Hepatocyte (in vitro differentiated cells): ENCODE results near the gene STPG2. TPM values are rescaled to one million over a fixed set of nuclear protein-coding genes. Genes with fewer than 3 reads are reported as not detected.

Source experiments
- DNase-seq: peaks from one replicate; pipeline ENCODE4 v3.0.0-alpha.2; 2016; ENCODE audit warnings: low spot score
- H2AFZ ChIP-seq: fragments of 200-600 bp; sonication (generic); 2 replicates; pipeline ENCODE4 v1.6.0; 2016; ENCODE audit warnings: antibody characterized with exemption, mild to moderate bottlenecking
- H3K27ac ChIP-seq: fragments of 200-600 bp; sonication (generic); 2 replicates; pipeline ENCODE4 v1.5.1; 2016; ENCODE audit warnings: mild to moderate bottlenecking
- H3K27me3 ChIP-seq: fragments of 200-600 bp; sonication (generic); 2 replicates; pipeline ENCODE4 v1.6.1; 2016
- H3K36me3 ChIP-seq: fragments of 200-600 bp; sonication (generic); replicated peaks from 2 replicates; pipeline ENCODE4 v1.5.1; 2016; ENCODE audit warnings: low read depth; ENCODE audit not compliant: insufficient read depth
- H3K4me1 ChIP-seq: fragments of 200-600 bp; sonication (generic); 2 replicates; pipeline ENCODE4 v1.5.1; 2016; ENCODE audit warnings: mild to moderate bottlenecking, moderate library complexity; ENCODE audit not compliant: insufficient read depth
- H3K4me2 ChIP-seq: fragments of 200-600 bp; sonication (generic); 2 replicates; pipeline ENCODE4 v1.6.0; 2016
- H3K4me3 ChIP-seq: fragments of 200-600 bp; sonication (generic); 2 replicates; pipeline ENCODE4 v1.5.1; 2016; ENCODE audit warnings: mild to moderate bottlenecking
- H3K79me2 ChIP-seq: fragments of 200-600 bp; sonication (generic); 2 replicates; pipeline ENCODE4 v1.6.0; 2017; ENCODE audit warnings: mild to moderate bottlenecking
- H3K9me2 ChIP-seq: fragments of 200-600 bp; sonication (generic); replicated peaks from 2 replicates; pipeline ENCODE4 v1.6.0; 2017; ENCODE audit warnings: mild to moderate bottlenecking; ENCODE audit not compliant: insufficient read depth
- H3K9me3 ChIP-seq: fragments of 200-600 bp; sonication (generic); 2 replicates; pipeline ENCODE4 v1.5.1; 2016; ENCODE audit warnings: low read depth, mild to moderate bottlenecking
- H4K20me1 ChIP-seq: fragments of 200-600 bp; sonication (generic); 2 replicates; pipeline ENCODE4 v1.6.0; 2016; ENCODE audit warnings: mild to moderate bottlenecking; ENCODE audit not compliant: insufficient read depth, poor library complexity, severe bottlenecking
- EZH2 ChIP-seq: fragments of 200-600 bp; sonication (generic); IDR thresholded peaks from 2 replicates; pipeline ENCODE4 v1.6.1; 2016; ENCODE audit warnings: antibody characterized with exemption, mild to moderate bottlenecking, borderline replicate concordance
- EZH2phosphoT487 ChIP-seq: fragments of 200-600 bp; sonication (generic); IDR thresholded peaks from one replicate; pipeline ENCODE4 v1.6.1; 2018; ENCODE audit warnings: antibody characterized with exemption, mild to moderate bottlenecking, low read depth, moderate library complexity; ENCODE audit not compliant: unreplicated experiment, severe bottlenecking
- WGBS: methylation state at CpG from one replicate; pipeline ENCODE4 v1.1.6; 2016; ENCODE audit warnings: low lambda C conversion rate; ENCODE audit errors: missing lambda C conversion rate; 5-methylcytosine and 5-hydroxymethylcytosine counted together
- polyA plus RNA-seq: library from polyadenylated mRNA; unstranded; fragments of >200 nt; fragmentation: Nextera tagmentation; extraction: Ambion mirVana; gene quantifications from 2 replicates; pipeline ENCODE4 v1.2.1, GENCODE V29; 2016
- total RNA-seq: library from RNA; depleted of rRNA; stranded (reverse); fragments of >200 nt; gene quantifications from 2 replicates; pipeline ENCODE4 v1.2.3, GENCODE V29; 2014
- TF ChIP-seq, protein P1 (sequence below): fragments of 200-600 bp; sonication (generic); IDR thresholded peaks from 2 replicates; pipeline ENCODE4 v1.5.1; 2016; ENCODE audit warnings: antibody characterized with exemption, mild to moderate bottlenecking; ENCODE audit not compliant: poor library complexity

Gene STPG2
- total and polyA plus RNA-seq, 2 experiments from 2014 or later, result 0.17 to 0.98 TPM

DNA sequence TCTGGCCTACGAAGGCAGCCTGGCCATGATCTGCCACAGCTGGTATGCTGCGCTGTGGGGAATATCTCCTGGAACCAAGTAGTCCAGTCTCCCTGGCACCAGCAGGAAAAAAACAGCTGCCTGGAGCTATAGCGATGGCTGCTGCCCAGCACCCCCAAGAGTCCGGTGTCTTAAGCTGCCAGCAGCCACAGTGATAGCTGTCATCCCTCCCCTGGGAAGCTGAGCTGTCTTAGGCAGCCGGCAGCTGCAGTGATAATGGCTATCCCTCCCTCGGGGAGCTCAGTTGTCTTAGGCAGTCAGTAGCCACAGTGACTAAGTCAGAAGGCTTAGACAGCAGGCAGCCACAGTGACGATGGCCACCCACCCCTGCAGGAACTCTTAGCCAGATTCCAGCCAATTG lies 205.1 kb downstream of the STPG2 start:
- no peak for DNase-seq
- Histone ChIP-seq H3K4me3 (no peak overlapping the region), H3K9me2 (no peaks in the 10 kb centered on the region), H2AFZ (no peak overlapping the region), H3K27me3 (no peaks in the 10 kb centered on the region), H3K9me3 (peaks cover 6% of the 10 kb centered on the region), H4K20me1 (no peaks in the 10 kb centered on the region), H3K4me2 (no peak overlapping the region), H3K27ac (no peak overlapping the region), H3K79me2 (no peaks in the 10 kb centered on the region), H3K4me1 (no peaks in the 10 kb centered on the region), H3K36me3 (no peaks in the 10 kb centered on the region)
- 89% methylated on average over 7 of the region's 7 CpGs for WGBS
- no peak for TF ChIP-seq EZH2

DNA sequence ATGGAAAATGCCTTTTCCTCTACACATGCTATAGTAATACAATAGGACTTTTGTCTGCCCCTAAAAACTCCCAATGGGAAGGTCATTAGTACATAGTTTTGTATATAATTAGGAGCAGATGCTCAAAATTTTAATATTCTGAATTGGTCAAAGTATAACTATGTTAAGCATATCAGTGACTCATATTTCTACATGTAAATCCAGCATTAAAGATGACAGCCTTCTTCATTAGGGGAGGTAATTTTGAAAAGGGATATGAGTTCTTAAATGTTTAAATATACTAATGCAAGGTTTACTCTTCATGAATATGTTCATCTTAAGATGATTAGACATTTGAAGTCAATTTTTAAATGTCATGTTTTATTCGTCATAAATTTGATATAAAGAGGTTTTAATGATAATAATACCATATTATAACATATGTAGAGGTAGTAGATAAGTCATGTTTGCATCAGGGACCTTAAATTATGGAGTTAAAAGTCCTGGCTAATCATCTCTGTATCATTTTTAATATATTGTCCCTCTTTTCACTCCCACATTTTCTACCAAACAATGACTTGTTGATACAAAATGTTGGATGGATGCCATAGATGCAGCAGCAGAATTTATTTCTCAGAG lies 218.8 kb downstream of the STPG2 start:
- no peaks in the 10 kb centered on the region for H3K9me2 ChIP-seq
- no peaks in the 10 kb centered on the region for H3K9me3 ChIP-seq
- no peaks in the 10 kb centered on the region for H3K4me1 ChIP-seq
- no peak overlapping the region for H2AFZ ChIP-seq
- no peak overlapping the region for H3K4me2 ChIP-seq
- no peak for DNase-seq
- H3K27me3 ChIP-seq, result no peaks in the 10 kb centered on the region
- WGBS, result 73% methylated on average over 1 of the region's 1 CpG
- no peak overlapping the region for H3K27ac ChIP-seq
- H3K79me2 ChIP-seq, result no peaks in the 10 kb centered on the region
- H4K20me1 ChIP-seq, result no peaks in the 10 kb centered on the region
- no peak overlapping the region for H3K4me3 ChIP-seq
- TF ChIP-seq EZH2, result no peak
- TF ChIP-seq, protein P1, sequence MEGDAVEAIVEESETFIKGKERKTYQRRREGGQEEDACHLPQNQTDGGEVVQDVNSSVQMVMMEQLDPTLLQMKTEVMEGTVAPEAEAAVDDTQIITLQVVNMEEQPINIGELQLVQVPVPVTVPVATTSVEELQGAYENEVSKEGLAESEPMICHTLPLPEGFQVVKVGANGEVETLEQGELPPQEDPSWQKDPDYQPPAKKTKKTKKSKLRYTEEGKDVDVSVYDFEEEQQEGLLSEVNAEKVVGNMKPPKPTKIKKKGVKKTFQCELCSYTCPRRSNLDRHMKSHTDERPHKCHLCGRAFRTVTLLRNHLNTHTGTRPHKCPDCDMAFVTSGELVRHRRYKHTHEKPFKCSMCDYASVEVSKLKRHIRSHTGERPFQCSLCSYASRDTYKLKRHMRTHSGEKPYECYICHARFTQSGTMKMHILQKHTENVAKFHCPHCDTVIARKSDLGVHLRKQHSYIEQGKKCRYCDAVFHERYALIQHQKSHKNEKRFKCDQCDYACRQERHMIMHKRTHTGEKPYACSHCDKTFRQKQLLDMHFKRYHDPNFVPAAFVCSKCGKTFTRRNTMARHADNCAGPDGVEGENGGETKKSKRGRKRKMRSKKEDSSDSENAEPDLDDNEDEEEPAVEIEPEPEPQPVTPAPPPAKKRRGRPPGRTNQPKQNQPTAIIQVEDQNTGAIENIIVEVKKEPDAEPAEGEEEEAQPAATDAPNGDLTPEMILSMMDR, result no peak
- H3K36me3 ChIP-seq, result no peaks in the 10 kb centered on the region

DNA sequence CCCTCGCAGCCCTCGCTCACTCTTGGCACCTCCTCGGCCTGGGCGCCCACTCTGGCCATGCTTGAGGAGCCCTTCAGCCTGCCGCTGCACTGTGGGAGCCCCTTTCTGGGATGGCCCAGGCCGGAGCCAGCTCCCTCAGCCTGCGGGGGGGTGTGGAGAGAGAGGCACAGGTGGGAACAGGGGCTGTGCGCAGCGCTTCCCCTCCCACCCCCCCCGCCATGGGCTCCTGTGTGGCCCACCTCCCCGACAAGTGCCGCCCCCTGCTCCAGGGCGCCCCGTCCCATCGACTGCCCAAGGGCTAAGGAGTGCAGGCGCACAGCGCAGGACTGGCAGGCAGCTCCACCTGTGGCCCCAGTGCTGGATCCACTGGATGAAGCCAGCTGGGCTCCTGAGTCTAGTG lies 220.2 kb downstream of the STPG2 start:
- Histone ChIP-seq H3K9me3 (no peaks in the 10 kb centered on the region), H4K20me1 (no peaks in the 10 kb centered on the region), H3K4me3 (no peak overlapping the region), H2AFZ (no peak overlapping the region), H3K36me3 (no peaks in the 10 kb centered on the region), H3K4me2 (no peak overlapping the region), H3K79me2 (no peaks in the 10 kb centered on the region), H3K27ac (no peak overlapping the region), H3K4me1 (no peaks in the 10 kb centered on the region), H3K9me2 (no peaks in the 10 kb centered on the region), H3K27me3 (no peaks in the 10 kb centered on the region)
- 100% methylated on average over 11 of the region's 17 CpGs for WGBS
- DNase-seq, result no peak
- no peak for TF ChIP-seq EZH2phosphoT487
- no peak for TF ChIP-seq EZH2
- TF ChIP-seq, protein P1, result no peak

DNA sequence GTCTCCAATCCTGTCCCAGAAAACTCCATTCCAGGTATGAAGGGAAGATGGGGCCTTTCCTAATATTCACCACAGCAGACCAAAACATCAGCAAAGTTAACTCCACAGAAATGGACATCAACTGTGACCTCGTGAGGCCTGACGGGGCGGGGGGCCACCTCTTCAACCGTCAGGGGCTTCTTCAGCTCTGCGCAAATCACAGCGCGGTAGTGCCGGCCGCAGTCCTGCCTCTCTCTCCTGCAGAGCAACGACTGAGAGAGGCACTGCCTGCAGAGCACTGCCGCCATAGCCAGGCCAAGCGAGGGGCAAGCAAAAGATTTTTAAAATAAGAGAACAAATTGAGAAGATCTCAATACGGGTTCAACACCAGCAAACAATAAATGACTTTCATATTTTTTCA lies 226.2 kb downstream of the STPG2 start:
- Histone ChIP-seq H3K27me3 (no peaks in the 10 kb centered on the region), H3K4me1 (no peaks in the 10 kb centered on the region), H3K36me3 (no peaks in the 10 kb centered on the region), H2AFZ (no peak overlapping the region), H3K9me2 (no peaks in the 10 kb centered on the region), H3K9me3 (no peaks in the 10 kb centered on the region), H3K79me2 (no peaks in the 10 kb centered on the region), H3K27ac (no peak overlapping the region), H4K20me1 (no peaks in the 10 kb centered on the region), H3K4me2 (no peak overlapping the region), H3K4me3 (no peak overlapping the region)
- WGBS, result 96% methylated on average over 13 of the region's 13 CpGs
- no peak for DNase-seq
- TF ChIP-seq EZH2, result no peak
- no peak for TF ChIP-seq EZH2phosphoT487
- TF ChIP-seq, protein P1, result no peak
